HepG2 (cell line): Measurements from ENCODE around the gene C1QTNF3. TPM values are rescaled to one million over a fixed set of nuclear protein-coding genes. Genes with fewer than 3 reads are reported as not detected.

Experiments
- ATAC-seq: fragments of 200-7000 bp; cut with Tn5 transposase; 3 replicates; pipeline ENCODE4 v1.9.1; 2020; ENCODE audit warnings: mild to moderate bottlenecking, moderate library complexity
- BruUV-seq: library from RNA; stranded (reverse); fragments of 400-500 nt; replicated peaks from 2 replicates; lab custom pipeline; 2021; lab: Mats Ljungman, UMichigan
- CTCF ChIA-PET: fragments of 300-600 bp; formaldehyde crosslinking; extraction: SDS; loops from one replicate; lab custom pipeline; 2021; ENCODE audit warnings: low total read pairs, inconsistent platforms, low intra/inter-chr PET ratio; lab: Yijun Ruan, JAX
- POLR2A ChIA-PET: fragments of 350-600 bp; sonication (Branson Sonifier 250); formaldehyde crosslinking; loops from one replicate; lab custom pipeline; 2020; ENCODE audit warnings: antibody characterized with exemption, inconsistent platforms; lab: Yijun Ruan, JAX
- DNase-seq: peaks from one replicate; pipeline ENCODE4 v3.0.0-alpha.2; 2015; ENCODE audit warnings: low spot score
- FAIRE-seq: peaks from 3 replicates; lab custom pipeline; 2011; peaks lifted over from hg19 to GRCh38; lab: Jason Lieb, UNC
- H2AFZ ChIP-seq: one replicate; pipeline ENCODE4 v1.6.1; 2011; ENCODE audit warnings: low read length, inconsistent platforms
- H3K27ac ChIP-seq: fragments of 300-600 bp; 3 replicates; pipeline ENCODE4 v1.8.0; 2011; ENCODE audit warnings: mixed run types, mild to moderate bottlenecking, mixed read lengths, low read length, inconsistent platforms; ENCODE audit not compliant: insufficient read depth; ENCODE audit errors: extremely low read length
- H3K27me3 ChIP-seq, 2 experiments: fragments of 200-600 bp in 1 of 2; 2 replicates in 1 of 2; 3 replicates in 1 of 2; pipeline versions ENCODE4 v1.6.0 to v1.8.0; 2011; ENCODE audit warnings: low read length in 2 of 2, mild to moderate bottlenecking in 2 of 2, moderate library complexity in 2 of 2, inconsistent platforms in 1 of 2; ENCODE audit not compliant: insufficient read depth in 2 of 2, control insufficient read depth in 1 of 2
- H3K36me3 ChIP-seq, 2 experiments: fragments of 200-600 bp in 1 of 2; replicated peaks in 1 of 2; 2 replicates in 1 of 2; 3 replicates in 1 of 2; pipeline versions ENCODE4 v1.5.1 to v1.8.0; 2011; ENCODE audit warnings: low read length in 2 of 2, inconsistent platforms in 1 of 2; ENCODE audit not compliant: insufficient read depth in 2 of 2, control insufficient read depth in 1 of 2
- H3K4me1 ChIP-seq: 2 replicates; pipeline ENCODE4 v1.5.1; 2012; ENCODE audit warnings: low read length, inconsistent platforms; ENCODE audit not compliant: insufficient read depth
- H3K4me2 ChIP-seq: 2 replicates; pipeline ENCODE4 v1.6.0; 2011; ENCODE audit warnings: low read depth, low read length, inconsistent platforms
- H3K4me3 ChIP-seq, 3 experiments: fragments of 200-600 bp in 1 of 3; sonication (generic), shearing (Covaris generic) in 1 of 3; replicated peaks in 1 of 3; 2 replicates each; pipeline ENCODE4 v1.5.1; 2011 to 2016; ENCODE audit warnings: low read length in 3 of 3, inconsistent platforms in 2 of 3, low read depth in 2 of 3, mild to moderate bottlenecking in 2 of 3, control low read depth in 1 of 3, mixed read lengths in 1 of 3; ENCODE audit not compliant: insufficient read depth in 1 of 3
- H3K79me2 ChIP-seq: one replicate; pipeline ENCODE4 v1.6.1; 2011; ENCODE audit warnings: low read length, inconsistent platforms; ENCODE audit not compliant: insufficient read depth
- H3K9ac ChIP-seq: 2 replicates; pipeline ENCODE4 v1.6.0; 2011; ENCODE audit warnings: mild to moderate bottlenecking, low read depth, low read length, inconsistent platforms; ENCODE audit not compliant: insufficient read depth
- H3K9me3 ChIP-seq: 2 replicates; pipeline ENCODE4 v1.5.1; 2012; ENCODE audit warnings: mild to moderate bottlenecking, low read length
- H4K20me1 ChIP-seq: 2 replicates; pipeline ENCODE4 v1.6.0; 2011; ENCODE audit warnings: inconsistent platforms, mild to moderate bottlenecking, low read length, moderate library complexity; ENCODE audit not compliant: insufficient read depth
- AGO2 ChIP-seq: fragments of 200-400 bp; formaldehyde crosslinking; optimal IDR thresholded peaks from 2 replicates; pipeline ENCODE3; 2017; ENCODE audit warnings: mild to moderate bottlenecking, low read depth, low read length, moderate library complexity
- NONO ChIP-seq, 2 experiments: fragments of 450-650 bp in 1 of 2; sonication (generic) in 1 of 2; formaldehyde crosslinking in 1 of 2; IDR thresholded peaks in 1 of 2; conservative IDR thresholded peaks in 1 of 2; 2 replicates each; pipeline versions ENCODE4 v1.6.1 to v1.8.0; 2017 to 2022; ENCODE audit warnings: mild to moderate bottlenecking in 1 of 2, missing genetic modification reagents in 1 of 2, moderate library complexity in 1 of 2
- TARDBP ChIP-seq: sonication (generic); formaldehyde crosslinking; IDR thresholded peaks from 2 replicates; pipeline ENCODE4 v1.8.0; 2022; ENCODE audit warnings: mild to moderate bottlenecking, missing genetic modification reagents
- TOPORS ChIP-seq: sonication (generic); formaldehyde crosslinking; IDR thresholded peaks from 2 replicates; pipeline ENCODE4 v1.8.0; 2023; ENCODE audit warnings: mild to moderate bottlenecking, missing genetic modification reagents
- WGBS: methylation state at CpG from one replicate; pipeline ENCODE4 v1.1.6; 2017; ENCODE audit warnings: low lambda C conversion rate; 5-methylcytosine and 5-hydroxymethylcytosine counted together
- in situ Hi-C: cut with HindIII; loops from 2 replicates; pipeline ENCODE4 v1.10.0; 2017; ENCODE audit warnings: low pct_unique_long_range_greater_than_20kb; ENCODE audit not compliant: extremely low pct_ligation_motif_present
- intact Hi-C: fragments of 100-400 bp; cut with micrococcal nuclease; formaldehyde crosslinking; loops from one replicate; pipeline ENCODE4 v1.10.0; 2022; ENCODE audit not compliant: unreplicated experiment
- polyA plus RNA-seq, 8 experiments: library from polyadenylated mRNA; depleted of rRNA in 3 of 8; stranded (reverse) in 7 of 8; unstranded in 1 of 8; fragments of >200 nt; fragmentation: Illumina TruSeq in 4 of 8; extraction: Trizol in 4 of 8; gene quantifications; 2 replicates each; pipeline versions ENCODE4 v1.2.1 to v1.2.3, GENCODE V29; 2011 to 2016; ENCODE audit warnings: low read depth in 4 of 8, missing spikeins in 1 of 8, mixed read lengths in 1 of 8; ENCODE audit not compliant: insufficient read depth in 1 of 8
- total RNA-seq, 5 experiments: library from RNA; depleted of rRNA; stranded (reverse); fragments of >200 nt; fragmentation: Illumina TruSeq; extraction: Trizol; gene quantifications; 2 replicates each; pipeline ENCODE4 v1.2.3, GENCODE V29; 2016; ENCODE audit warnings: low read depth in 1 of 5
- TF ChIP-seq, protein P1 (sequence below): fragments of 450-650 bp; IDR thresholded peaks from 2 replicates; pipeline ENCODE4 v1.6.1; 2016

The C1QTNF3 gene
- total and polyA plus RNA-seq, 2 of the 13 experiments (the other 11 are each of a cell fraction or from before 2014, with no cell fraction given) = 3.3 to 10.8 TPM

DNA sequence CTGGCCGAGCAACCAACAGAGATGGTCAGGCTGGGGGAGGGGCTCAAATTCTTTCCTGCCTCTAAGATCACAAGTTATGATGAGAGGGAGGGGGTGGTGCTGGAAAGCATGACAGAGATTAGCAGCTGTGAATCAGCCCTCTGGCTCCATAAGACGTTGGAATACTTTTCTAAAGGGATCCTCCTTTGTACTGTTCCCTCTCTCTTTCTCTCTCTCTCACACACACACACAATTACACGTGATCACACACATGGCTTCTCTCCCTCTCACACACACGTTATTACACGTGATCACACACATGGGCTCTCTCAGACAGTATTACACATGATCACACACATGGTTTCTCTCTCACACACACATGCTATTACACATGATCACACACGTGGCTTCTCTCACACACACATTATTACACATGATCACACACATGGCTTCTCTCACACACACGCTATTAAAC, 58.3 kb downstream of the C1QTNF3 start, which contains the start of gene SLC45A2:
Gene SLC45A2, minus strand, starts transcription at position 23 of the 454 bp plus-strand sequence. CDS start 110 bp downstream, outside the sequence.
- no peaks in the 10 kb centered on the region for H3K4me1 ChIP-seq
- H2AFZ ChIP-seq = no peak within 1 kb of the TSS
- 68% methylated on average over 7 of the region's 7 CpGs for WGBS
- no peaks in the 10 kb centered on the region for H3K27me3 ChIP-seq
- H3K4me3 ChIP-seq = no peak within 1 kb of the TSS
- H3K27ac ChIP-seq = no peak within 1 kb of the TSS
- TF ChIP-seq, protein P1, sequence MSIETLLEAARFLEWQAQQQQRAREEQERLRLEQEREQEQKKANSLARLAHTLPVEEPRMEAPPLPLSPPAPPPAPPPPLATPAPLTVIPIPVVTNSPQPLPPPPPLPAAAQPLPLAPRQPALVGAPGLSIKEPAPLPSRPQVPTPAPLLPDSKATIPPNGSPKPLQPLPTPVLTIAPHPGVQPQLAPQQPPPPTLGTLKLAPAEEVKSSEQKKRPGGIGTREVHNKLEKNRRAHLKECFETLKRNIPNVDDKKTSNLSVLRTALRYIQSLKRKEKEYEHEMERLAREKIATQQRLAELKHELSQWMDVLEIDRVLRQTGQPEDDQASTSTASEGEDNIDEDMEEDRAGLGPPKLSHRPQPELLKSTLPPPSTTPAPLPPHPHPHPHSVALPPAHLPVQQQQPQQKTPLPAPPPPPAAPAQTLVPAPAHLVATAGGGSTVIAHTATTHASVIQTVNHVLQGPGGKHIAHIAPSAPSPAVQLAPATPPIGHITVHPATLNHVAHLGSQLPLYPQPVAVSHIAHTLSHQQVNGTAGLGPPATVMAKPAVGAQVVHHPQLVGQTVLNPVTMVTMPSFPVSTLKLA = peak; percentile 79; the same call in 1 of the 2 replicates
- TF ChIP-seq TARDBP (CRISPR knock-in tag) (peak; percentile 47; the same call in 1 of the 2 replicates), NONO (IDR thresholded peaks at IDR 0.05) (no peak), NONO (CRISPR knock-in tag; conservative IDR thresholded peaks at IDR 0.05) (no peak)
- no peak for FAIRE-seq
- no TSS peak for BruUV-seq
- ATAC-seq = peak; percentile 45
- no peak within 1 kb of the TSS for H3K9ac ChIP-seq
- H3K79me2 ChIP-seq = no peaks in the 10 kb centered on the region
- CTCF ChIA-PET = no interaction called here
- in situ Hi-C loops (loop anchor here (25.0 kb wide), 1 partner anchor 478 kb away; no protein-coding TSS in a partner anchor), intact Hi-C loops (no loop called here)
- no peak within 1 kb of the TSS for H3K4me2 ChIP-seq
- no peak for DNase-seq
- POLR2A ChIA-PET = no interaction called here
- peaks cover 4 to 22% of the 10 kb centered on the region in 2 experiments for H3K36me3 ChIP-seq
- no peaks in the 10 kb centered on the region for H3K9me3 ChIP-seq
- H4K20me1 ChIP-seq = no peaks in the 10 kb centered on the region

DNA sequence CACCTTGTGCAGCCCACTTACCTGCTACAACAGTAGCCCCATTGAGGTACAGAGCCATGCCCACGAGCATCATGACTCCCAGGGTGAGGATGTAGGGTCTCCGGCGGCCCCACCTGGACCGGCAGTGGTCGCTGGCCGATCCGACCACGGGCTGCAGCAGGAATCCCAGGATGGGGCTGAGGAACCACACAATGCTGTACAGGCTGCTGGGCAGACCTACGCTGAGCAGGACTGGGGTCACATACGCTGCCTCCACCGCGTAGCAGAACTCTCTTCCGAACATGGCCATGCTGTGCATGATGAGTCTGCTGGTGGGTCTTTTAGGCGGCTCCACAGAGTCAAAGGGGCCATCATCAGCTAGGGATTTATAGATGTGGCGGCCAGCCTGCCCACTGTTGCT, 58.8 kb downstream of the C1QTNF3 start:
- H3K4me2 ChIP-seq = no peak overlapping the region
- DNase-seq (no peak), FAIRE-seq (no peak), ATAC-seq (peak; percentile 68)
- H4K20me1 ChIP-seq = no peaks in the 10 kb centered on the region
- H3K27me3 ChIP-seq = no peaks in the 10 kb centered on the region
- H3K9ac ChIP-seq = no peak overlapping the region
- H3K4me1 ChIP-seq = no peaks in the 10 kb centered on the region
- no TSS peak for BruUV-seq
- intact Hi-C loops = no loop called here
- no peaks in the 10 kb centered on the region for H3K9me3 ChIP-seq
- CTCF ChIA-PET = no interaction called here
- in situ Hi-C loops = loop anchor here (25.0 kb wide), 1 partner anchor 478 kb away; no protein-coding TSS in a partner anchor
- no peaks in the 10 kb centered on the region for H3K79me2 ChIP-seq
- POLR2A ChIA-PET = no interaction called here
- TF ChIP-seq AGO2 = peak; percentile 60
- no peak for TF ChIP-seq TOPORS (CRISPR knock-in tag)
- 92% methylated on average over 4 of the region's 15 CpGs for WGBS
- no peak overlapping the region for H3K27ac ChIP-seq
- H2AFZ ChIP-seq = no peak overlapping the region
- H3K36me3 ChIP-seq = peaks cover 4 to 19% of the 10 kb centered on the region in 2 experiments
- H3K4me3 ChIP-seq = no peak overlapping the region
